AG08395 (cell line): ENCODE measurements around the gene BBOX1.
"Not testable (repeated sequence)": the region's sequence is repeated elsewhere in the genome, so short reads cannot be mapped to it uniquely, and the experiment has no call there.

Experiments used
- DNase-seq: peaks from one replicate; pipeline ENCODE4 v3.0.0; 2012; ENCODE audit warnings: mixed read lengths, low spot score

The BBOX1 gene

DNA sequence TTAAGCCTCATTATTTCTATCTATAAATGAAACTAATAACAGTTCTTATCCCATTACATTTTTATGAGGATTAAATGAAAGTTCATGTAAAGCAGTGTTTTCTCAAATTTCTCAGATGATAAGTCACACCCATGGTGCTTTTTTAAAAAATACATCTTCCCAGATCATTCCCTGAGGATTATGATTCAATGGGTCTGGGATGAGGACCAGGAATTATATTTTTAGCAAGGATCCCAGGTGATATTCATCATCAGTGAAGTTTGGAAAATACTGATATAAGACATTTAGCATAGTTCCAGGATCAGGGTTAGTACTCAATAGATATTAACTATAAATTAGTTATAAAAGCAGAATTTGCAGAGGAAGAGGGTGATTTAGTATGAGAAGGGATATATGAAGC is 89.1 kb downstream of the BBOX1 start:
- no peak for DNase-seq

DNA sequence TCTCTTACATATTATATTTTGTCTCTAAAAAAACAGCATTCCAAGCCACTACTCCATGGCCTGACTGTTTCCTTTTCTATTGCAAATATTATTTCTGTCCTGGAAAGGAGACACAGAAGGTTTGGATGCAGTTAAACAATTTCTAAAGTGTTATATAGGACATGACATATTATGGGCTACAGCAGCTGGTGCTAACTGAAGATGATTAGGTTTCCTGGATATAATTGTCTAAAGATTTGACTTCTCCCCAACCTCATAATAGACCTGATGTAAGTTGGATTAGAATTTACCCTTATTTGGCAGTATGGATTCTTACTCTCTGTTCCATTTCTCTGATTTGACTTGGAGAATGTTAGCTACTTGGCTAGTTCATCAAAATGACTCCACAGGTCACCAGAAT is 90.2 kb downstream of the BBOX1 start:
- DNase-seq: no peak

DNA sequence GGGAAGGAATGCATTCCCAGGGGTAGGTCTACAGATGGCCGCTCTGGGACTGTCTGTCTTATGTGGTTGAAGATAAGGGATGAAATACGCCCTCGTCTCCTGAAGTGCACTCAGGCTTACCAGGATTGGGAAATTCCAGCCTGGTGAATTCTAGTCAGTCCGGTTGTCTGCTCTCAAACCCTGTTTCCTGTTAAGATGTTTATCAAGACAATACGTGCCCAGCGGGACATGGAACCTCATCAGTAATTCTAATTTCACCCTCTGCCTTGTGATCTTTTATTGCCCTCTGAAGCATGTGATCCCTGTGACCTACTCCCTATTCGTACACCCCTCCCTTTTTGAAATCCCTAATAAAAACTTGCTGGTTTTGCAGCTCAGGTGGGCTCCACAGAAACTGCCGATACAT is 95.3 kb downstream of the BBOX1 start:
- not testable (repeated sequence) for DNase-seq

DNA sequence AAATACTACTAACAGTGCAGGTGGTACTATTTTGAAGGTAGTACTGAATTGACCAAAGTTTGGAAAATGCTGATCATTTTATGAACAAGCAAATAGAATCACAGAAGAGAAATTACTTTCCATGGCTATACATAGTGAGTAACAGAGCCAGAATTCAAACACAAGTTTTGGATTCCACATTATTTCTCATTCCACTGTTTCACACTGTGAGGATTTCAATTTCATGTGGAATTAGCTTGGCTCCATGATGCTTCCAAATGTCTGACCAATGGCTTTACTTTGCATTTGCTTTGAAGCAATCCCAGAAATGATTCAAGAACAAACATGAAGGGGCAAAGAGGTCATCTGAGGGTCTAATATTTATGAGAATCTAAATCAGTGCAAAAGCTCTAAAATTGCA is 98.1 kb downstream of the BBOX1 start:
- DNase-seq: no peak

DNA sequence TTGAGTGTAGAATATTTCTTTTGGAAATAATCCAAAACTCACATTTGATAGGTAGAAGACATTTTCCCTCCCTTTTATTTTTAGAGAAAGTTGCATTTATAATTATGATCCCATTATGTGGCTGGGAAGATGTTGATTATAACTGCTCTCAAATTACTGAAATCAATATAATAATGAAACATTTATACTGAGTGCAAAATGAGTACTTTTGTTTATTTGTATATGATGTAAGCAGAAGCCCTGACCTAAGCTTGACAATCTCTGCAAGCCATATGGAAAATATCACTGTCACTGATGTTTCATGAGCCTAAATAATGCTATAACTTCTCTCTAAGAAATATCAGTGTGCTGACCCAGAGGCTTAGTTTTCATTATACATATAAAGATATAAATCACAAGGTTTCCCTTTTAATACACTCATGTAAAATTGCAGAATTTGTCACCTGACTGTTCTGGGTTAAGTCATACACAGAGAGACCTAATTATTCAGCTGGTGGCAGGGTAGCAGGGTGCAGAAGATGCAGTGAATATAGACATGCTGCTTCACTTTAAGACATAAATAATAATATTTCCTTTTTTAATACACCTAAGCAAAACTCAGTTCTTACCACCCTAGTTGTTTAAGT is 99.2 kb downstream of the BBOX1 start:
- no peak for DNase-seq

DNA sequence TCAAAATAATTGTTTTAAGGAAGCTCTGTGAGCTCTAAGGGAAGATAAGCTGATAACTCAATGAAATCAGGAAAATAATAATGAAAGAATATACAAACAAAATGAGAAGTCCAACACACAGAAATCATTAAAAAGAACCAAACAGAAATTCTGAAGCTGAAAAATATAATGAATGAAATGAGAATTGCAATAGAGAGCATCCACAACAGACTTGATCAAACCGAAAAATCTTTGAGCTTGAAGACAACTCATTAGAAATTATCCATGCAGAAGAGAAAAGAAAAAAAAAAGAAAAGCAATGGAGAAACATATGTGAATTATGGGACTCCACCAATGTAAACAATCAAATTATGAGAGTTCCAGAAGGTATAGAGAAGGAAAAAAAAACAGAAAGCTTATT is 101.0 kb downstream of the BBOX1 start:
- no peak for DNase-seq

DNA sequence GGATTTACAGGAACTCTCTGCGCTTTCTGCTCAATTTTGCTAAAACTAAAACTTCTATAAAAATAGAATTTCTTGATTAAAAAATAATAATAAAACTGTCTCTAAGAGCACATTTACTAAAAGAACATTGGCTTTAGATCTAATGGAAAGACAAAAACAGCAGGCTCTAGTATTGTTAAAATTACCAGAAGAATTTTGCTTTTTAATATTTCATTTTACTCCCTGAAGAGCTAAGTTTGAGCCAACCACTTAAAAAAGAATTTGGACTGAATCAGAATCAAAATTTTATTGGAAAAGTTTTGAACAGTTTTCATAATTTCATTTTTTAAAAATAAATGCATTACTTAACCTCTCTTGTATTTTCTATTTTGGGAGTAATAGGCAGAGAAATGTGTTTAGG is 107.3 kb downstream of the BBOX1 start:
- no peak for DNase-seq

DNA sequence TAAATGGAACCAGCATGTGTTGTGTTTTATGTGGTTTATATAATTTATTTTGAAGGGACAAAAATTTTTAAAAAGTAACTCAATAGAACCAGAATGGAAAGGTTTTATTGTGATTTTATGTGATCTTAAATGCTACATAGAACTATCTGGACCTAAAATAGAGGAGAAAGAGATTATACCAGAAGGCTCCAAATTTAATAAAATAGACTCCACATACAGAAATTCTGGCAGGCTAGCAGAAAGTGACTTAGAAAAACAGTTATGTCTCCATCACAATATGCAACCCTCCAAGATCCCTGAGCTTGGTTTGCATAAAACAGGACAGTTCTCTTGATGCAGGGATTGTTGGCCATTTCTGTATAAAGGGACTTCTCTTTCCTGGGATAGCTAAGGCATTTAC is 107.9 kb downstream of the BBOX1 start:
- no peak for DNase-seq

DNA sequence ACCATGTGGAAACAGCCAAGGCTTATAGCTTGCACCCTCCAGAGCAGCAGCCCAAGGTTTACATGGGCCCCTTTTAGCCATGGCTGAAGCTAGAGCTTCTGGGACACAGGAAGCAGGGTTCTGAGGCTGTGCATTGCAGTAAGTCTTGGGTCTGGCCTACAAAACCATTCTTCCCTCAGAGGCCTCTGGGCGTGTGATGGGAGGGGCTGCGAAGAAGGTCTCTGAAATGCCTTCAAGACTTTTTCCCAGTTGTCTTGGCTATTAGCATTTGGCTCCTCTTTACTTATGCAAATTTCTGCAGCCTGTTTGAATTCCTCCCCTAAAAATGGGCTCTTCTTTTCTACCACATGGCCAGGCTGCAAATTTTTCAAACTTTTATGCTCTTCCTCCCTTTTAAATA is 109.5 kb downstream of the BBOX1 start:
- no peak for DNase-seq

DNA sequence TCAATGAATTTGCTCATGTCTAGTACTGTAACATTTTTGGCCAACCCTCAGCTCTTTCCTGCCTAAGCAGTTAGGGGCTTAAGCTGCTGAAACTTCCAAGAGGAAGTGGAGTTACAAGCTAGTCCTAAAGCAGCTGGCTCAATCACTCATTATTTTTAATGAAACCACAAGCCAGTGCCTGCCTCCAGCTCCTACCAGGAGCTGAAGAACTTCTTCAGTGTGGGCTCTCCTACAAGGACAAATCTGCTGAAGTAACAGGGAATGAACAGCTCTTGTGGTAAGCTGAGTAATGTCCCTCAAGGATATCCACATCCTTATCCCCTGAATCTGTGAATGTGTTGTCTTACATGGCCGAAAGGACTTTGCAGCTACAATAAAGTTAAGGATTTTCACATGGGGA is 112.5 kb downstream of the BBOX1 start:
- no peak for DNase-seq

DNA sequence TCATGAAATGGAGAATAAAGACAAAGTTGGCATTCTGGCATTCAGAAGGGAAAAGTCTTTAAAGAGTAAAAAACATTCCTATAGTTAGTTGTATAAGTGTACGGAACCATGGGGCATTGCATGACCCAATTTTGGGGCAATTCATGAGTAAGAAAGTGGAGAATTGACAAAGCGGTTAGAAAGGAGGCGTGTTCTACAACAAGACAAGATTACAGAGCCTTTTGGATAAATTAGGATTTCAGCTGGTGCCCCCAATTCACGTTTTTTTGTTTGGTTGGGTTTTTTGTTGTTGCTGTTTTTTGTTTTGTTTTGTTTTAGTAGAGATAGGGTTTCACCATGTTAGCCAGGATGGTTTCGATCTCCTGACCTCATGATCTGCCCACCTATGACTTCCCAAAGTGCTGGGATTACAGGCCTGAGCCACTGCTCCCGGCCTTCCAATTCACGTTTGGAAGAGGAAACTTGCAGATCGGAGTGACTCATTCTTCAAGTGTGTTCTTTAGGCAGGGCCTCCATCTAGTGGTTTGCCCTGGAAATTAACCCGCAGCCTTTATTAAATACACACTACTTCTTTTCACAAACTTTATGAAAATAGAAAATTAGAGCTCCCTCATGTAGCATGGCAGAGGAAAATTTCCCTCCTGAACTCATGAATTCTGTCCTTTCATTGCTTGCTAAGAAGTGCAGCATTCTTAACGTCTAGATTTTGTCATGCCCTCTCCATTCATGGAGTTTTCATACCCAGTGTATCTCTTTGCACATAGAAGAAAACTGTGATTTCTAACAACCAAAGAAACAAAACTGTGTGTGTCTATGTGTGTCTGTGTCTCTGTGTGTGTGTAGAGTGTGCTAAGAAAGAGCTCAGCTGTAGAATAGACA is 118.1 kb downstream of the BBOX1 start:
- DNase-seq: peak; percentile 88

DNA sequence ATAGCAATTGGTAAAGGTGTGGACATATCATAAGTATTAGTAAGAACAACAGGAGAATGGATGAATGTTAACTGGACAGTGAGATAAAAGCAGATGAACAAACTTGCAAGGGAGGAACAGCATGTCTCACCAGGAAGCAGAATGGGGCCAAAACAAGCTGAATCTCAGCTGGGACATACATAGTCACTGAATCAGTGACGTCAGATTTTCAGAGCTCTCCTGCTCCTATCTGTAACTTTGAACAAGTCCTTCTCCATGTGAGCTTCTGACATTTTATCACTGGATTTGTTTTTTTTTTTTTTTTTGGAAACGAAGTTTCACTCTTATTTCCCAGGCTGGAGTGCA is 118.7 kb downstream of the BBOX1 start:
- DNase-seq: no peak

DNA sequence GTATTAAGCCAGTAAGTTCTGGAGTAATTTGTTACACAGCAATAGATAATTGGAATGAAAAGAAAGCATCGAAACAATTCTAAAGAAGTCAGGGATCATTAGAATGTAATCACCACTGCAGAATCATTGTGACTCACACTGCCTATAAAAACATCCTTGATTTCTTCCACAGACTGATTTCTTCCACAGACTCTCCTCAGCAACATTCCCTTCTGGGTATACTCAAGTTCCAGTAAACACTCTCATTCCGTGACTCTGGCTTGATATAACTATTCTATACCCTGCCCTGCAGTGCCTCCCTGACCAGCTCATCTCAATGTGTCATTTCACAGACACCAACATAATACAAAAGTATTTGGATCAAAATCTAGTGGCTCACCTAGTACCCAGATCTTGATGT is 120.5 kb downstream of the BBOX1 start:
- DNase-seq: no peak

DNA sequence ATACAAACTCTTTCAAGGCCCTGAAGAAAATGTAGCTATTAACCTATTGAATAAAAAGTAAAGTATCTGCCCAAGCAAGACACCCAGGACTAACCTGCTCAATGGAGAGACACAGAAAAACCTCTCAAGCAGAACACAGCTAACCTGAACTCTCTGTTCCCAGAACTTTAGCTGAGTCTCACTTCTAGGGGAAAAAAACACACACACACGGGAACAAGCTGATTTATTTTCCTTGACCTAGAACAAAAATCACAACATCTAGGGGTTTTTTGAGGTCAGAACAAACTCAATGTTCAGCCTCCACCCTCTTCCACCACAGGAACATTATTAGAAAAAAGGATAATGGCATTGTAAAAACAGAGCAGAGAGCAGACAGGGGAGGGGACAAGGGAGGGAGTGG is 121.6 kb downstream of the BBOX1 start:
- no peak for DNase-seq

DNA sequence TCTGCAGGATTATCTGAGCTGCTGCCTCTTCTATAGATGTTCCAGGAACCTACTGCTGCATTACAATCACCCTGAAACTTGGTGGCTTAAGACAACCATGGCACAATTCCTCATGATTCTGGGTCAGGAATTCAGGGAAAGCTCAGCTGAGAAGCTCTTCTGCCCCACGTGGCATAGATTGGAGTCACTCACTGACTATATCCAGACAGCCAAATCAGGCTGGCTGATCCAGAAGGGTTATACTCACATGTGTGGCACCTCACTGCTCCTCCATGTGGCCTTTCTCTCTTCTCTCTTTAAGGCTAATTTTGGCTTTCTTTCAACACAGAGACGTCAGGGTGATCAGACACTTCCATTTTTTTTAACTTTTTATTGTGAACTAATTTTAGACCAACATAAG is 125.5 kb downstream of the BBOX1 start:
- DNase-seq: peak; percentile 8

DNA sequence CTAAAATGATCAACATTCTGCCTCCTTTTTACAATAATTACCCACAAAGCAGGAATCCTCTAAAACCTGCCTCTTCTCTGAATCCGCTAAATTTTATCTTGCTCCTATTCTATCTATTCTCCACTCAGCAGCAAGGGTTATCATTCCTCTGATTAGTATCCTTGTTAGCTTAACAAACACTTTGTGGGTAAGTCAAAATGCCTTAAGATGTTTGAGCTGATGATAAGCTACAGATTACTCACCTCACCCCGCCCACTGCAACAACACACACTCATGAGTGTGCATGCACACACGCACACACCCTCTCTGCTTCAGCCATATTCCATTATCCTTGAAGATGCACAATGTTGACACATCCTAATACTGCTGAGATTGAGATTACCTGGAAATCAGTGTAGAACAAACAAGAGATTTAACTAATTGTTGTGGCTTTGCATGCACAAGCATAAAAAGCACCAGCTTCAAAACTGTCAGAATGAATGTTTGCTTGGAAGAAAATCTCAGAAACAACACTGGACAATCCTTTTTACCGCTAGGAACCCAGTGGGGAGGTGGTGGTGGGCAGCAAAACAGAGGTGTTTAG is 130.9 kb downstream of the BBOX1 start:
- DNase-seq: no peak

DNA sequence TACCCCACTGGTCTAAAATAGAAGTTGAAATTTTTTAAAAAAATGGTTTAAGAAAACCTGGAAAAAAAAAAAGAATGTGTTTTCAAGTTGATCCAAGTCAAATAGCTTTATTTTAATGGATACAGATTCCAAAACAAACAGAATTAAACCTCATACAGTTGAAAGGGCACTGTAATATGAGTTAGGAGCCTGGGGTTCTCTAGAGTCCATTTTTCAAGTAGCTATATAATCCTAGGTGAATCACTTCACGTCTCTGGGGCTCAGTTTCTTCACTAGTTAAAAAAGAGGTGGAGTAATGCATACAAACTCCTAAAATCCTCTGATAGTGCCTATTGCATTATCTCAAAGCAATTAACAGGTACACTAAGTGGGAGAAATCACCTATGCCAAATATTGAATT is 132.9 kb downstream of the BBOX1 start:
- DNase-seq: no peak

DNA sequence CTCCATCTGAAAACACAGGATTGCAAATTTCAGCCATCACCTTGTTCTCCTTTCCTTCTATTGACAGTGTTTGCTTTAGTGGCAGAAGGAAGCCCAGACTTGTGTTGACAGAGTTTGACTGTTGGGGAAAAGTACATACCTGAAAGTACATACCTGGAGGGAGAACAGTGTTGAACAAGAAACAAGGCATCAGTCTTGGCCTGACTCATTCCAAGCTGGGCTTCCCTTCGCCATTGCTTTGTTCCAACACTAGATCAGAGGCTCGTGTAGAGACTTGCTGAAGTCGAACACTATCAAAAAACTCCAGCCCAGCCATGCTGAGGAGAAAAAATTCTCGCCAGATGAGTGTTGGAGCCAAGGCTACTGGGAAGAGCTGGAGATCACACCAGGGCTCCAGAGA is 133.4 kb downstream of the BBOX1 start:
- DNase-seq: no peak

DNA sequence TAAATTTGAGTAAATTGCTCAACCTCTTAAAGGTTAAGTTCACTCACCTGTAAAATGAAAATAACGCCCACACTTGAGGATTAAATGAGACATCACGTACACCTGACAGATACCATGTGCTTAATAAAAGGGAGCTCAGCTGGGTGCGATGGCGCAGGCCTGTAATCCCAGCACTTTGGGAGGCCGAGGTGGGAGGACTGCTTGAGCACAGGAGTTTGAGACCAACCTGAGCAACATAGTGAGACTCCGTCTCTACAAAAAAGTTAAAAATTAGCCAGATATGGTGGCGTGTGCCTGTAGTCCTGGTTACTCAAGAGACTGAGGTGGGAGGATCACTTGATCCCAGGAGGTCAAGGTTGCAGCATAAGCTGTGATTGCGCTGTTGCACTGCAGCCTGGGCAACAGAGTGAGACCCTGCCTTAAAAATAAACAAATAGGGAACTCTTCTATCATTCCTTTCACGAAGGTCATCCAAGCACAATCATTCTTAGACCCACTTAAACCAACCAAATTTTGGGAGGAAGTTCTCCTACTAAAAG is 134.1 kb downstream of the BBOX1 start:
- no peak for DNase-seq

DNA sequence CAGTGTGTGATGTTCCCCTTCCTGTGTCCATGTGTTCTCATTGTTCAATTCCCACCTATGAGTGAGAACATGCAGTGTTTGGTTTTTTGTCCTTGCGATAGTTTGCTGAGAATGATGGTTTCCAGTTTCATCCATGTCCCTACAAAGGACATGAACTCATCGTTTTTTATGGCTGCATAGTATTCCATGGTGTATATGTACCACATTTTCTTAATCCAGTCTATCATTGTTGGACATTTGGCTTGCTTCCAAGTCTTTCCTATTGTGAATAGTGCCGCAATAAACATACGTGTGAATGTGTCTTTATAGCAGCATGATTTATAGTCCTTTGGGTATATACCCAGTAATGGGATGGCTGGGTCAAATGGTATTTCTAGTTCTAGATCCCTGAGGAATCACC is 134.9 kb downstream of the BBOX1 start:
- not testable (repeated sequence) for DNase-seq
